DOHH2 (cell line): ENCODE data around the gene SENP1.

Experiments
- CTCF ChIP-seq: fragments of 200-600 bp; sonication (generic); IDR thresholded peaks from one replicate; pipeline ENCODE4 v1.5.1; 2014; ENCODE audit warnings: antibody characterized with exemption, mild to moderate bottlenecking, low read depth, low read length; ENCODE audit not compliant: poor library complexity, severe bottlenecking
- EZH2phosphoT487 ChIP-seq: fragments of 200-600 bp; sonication (generic); IDR thresholded peaks from 2 replicates; pipeline ENCODE4 v1.6.1; 2017; ENCODE audit warnings: borderline replicate concordance, mild to moderate bottlenecking, antibody characterized with exemption, low read length, moderate library complexity, mixed read lengths

GRCh38 chr12:48025281-48025680, 80.6 kb downstream of the SENP1 start:
- TF ChIP-seq CTCF = no peak
- no peak for TF ChIP-seq EZH2phosphoT487
